IPS-18c (cell line): Measurements from ENCODE around the gene PDP2.

ENCODE experiments used
- H3K4me3 ChIP-seq: 2 replicates; pipeline ENCODE4 v1.7.0; 2013; ENCODE audit warnings: low read depth, mild to moderate bottlenecking, low read length, moderate library complexity; ENCODE audit not compliant: insufficient read depth
- H3K9me3 ChIP-seq: one replicate; pipeline ENCODE4 v1.6.1; 2013; ENCODE audit warnings: mild to moderate bottlenecking, low read length, moderate library complexity; ENCODE audit not compliant: control insufficient read depth, insufficient read depth

The PDP2 gene

DNA sequence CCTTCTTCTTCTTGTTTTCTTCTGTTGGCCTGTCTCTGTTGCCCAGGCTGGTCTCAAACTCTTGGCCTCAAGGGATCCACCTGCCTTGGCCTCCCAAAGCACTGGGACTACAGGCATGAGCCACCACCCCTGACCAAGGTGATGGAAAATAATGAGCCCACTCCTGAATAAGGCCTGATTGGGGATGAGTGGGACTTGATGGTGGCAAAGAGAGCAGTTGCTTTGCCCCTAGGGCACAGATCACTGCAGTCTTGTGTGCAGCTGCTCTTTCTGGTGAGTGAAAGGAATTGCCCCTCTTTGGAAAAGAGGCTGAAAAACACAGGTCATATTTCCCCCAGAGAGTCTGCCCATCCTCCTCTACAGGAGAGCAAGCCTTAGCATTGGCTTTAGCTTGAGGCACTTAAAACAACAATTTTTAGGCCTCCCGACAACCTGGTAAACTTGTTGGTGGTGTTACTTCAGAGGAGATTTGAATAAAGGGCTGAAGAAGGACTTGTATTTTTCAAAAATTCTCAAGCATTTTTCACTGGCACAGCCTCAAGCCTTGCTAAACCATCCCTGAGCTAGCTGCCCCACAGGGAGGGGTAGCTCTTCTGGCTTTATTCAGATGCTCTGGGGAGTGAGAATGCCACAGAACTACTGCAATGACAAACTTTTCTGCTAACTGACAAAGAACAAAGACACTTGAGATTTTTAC is 6.1 kb upstream of the PDP2 start:
- Histone ChIP-seq H3K4me3 (no peak overlapping the region), H3K9me3 (no peaks in the 10 kb centered on the region)

DNA sequence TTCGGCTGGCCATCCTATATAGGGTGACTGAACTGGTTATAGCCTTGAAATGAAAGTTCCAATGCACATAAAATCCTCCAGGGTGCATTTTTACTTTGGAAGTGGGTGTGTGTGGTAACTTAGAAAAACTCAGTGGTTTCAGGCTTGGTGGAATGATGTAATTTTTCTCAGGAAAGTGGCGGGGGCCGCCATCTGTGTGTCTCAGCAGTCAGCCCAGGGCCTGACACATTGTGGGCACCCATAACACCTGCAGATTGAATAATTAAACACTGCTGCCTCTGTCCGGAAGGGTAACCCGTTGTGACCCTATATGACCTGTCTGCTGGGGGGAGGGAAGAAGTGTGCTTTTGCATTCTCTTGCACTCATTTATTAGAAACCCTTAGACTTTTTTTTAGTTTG is 2.2 kb upstream of the PDP2 start:
- Histone ChIP-seq H3K4me3 (no peak overlapping the region), H3K9me3 (no peaks in the 10 kb centered on the region)

- Histone ChIP-seq H3K9me3 (no peaks in the 10 kb centered on the region), H3K4me3 (peak overlapping the region; percentile 87)
Measured at GRCh38 chr16:66881014-66881417, 701 bp downstream of the PDP2 start.

GRCh38 chr16:66881560-66881959 is 1.2 kb downstream of the PDP2 start:
- peak overlapping the region; percentile 87; the same call in 1 of the 2 replicates for H3K4me3 ChIP-seq

DNA sequence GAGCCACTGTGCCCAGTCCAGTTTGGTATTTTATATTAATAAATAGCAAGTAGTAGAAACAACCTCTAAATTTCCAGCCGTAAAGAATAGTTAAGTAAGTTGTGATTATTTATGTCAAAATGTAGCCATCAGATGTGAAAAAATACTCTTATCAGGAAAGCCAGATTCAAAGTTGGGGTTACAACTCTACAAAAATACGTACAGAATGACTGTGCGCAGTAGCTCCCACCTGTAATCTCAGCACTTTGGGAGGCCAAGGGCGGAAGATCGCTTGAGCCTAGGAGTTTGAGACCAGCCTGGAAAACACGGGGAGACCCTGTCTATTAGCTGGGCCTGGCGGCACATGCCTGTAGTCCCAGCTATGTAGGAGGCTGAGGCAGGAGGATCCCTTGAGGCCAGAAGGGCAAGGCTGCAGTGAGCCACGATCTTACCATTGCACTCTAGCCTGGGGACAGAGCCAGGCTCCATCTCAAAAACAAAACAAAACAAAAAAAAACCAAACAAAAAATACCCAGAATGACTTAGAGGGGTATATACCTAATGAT is 1.7 kb downstream of the PDP2 start:
- Histone ChIP-seq H3K9me3 (no peaks in the 10 kb centered on the region), H3K4me3 (no peak overlapping the region)

More at GRCh38 chr16:66881560-66881959, 1.2 kb downstream of the PDP2 start:
- H3K9me3 ChIP-seq: no peaks in the 10 kb centered on the region

GRCh38 chr16:66882702-66883101 is 2.4 kb downstream of the PDP2 start:
- Histone ChIP-seq H3K9me3 (no peaks in the 10 kb centered on the region), H3K4me3 (no peak overlapping the region)

DNA sequence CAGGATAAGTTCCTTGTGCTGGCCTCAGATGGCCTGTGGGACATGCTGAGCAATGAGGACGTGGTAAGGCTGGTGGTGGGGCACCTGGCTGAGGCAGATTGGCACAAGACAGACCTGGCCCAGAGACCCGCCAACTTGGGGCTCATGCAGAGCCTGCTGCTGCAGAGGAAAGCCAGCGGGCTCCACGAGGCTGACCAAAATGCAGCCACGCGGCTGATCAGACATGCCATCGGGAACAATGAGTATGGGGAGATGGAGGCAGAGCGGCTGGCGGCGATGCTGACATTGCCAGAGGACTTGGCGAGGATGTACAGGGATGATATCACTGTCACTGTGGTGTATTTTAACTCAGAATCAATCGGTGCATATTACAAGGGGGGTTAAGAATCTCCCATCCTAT is 5.2 kb downstream of the PDP2 start:
- no peak overlapping the region for H3K4me3 ChIP-seq
- no peaks in the 10 kb centered on the region for H3K9me3 ChIP-seq

DNA sequence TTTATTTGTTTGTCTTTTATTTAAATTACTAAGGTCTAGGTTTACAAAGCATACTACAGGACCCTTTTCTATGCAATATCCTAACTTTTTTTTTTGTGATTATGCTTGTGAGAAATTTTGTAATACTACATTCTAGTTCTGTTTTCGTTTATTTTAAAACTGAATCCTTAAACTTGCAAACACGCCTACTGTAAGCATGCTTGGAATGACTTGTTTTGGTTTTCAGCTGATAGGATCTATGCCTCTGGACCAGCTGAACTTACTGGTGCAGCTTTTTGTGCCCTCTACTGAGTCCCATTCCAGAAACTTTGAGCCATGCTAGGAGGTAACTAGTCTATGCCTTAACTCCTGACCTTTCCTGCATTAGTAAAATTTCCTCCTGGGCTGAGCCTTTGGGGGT is 6.0 kb downstream of the PDP2 start:
- no peaks in the 10 kb centered on the region for H3K9me3 ChIP-seq
- no peak overlapping the region for H3K4me3 ChIP-seq

DNA sequence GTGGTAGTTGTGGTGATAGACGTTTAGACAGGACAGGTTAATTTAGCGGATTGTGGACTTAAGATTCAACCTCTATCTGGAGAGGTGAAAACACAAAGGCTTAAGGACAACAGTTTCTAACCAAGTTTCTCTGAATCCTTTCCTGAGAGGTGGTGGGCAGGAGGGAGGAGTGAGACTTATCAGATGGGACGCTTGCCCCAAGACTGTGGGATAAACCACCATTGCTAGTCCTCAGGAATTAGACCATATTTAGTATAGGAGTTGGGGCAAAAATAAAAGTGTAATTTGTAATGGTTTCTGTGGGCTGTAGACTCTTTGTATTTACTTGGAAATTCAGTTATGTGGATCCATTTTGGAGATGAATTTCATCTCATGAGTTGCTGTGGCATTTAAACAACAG is 6.6 kb downstream of the PDP2 start:
- Histone ChIP-seq H3K4me3 (no peak overlapping the region), H3K9me3 (no peaks in the 10 kb centered on the region)

GRCh38 chr16:66888647-66889615 is 8.6 kb downstream of the PDP2 start:
- H3K9me3 ChIP-seq: no peaks in the 10 kb centered on the region
- H3K4me3 ChIP-seq: no peak overlapping the region

GRCh38 chr16:66889622-66890021 is 9.3 kb downstream of the PDP2 start:
- H3K9me3 ChIP-seq: no peaks in the 10 kb centered on the region
- no peak overlapping the region for H3K4me3 ChIP-seq

DNA sequence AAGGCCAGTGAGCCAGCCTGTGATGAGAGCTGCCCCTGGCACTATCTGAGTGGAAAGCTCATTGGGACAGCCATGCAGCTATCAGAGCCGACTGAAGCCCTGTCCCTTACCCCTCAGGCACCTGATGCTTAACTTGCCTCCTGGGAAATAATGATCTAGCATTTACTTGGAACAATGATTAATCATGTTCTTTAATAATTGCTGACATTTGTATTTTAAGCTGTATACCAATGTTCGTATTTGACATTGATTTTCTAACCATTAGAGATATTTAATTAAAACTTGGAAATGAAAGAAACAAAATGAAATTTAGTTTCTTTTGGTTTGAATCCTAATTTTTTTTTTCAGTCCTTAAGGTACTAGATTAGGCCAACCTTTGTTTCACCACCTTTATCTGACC is 10.5 kb downstream of the PDP2 start:
- no peaks in the 10 kb centered on the region for H3K9me3 ChIP-seq
- H3K4me3 ChIP-seq: no peak overlapping the region

DNA sequence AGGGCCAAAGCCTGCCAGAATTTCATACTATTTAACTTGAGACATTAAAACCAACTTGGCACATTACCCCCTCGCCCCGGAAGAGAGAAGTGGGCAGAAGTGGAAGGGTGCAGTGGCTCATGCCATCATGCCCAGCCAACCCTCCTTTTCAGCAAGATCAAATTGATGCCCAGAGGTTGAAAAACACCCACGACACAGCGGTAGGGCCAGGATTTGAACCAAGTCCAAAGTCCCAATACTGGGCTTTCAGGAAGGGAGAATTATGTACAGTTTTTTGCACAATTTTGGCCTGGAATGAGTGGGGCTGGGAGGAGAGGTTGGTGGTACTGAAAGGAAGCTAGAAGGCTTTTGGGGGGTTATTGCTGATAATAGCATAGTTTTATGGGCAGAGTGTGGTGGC is 11.0 kb downstream of the PDP2 start:
- H3K4me3 ChIP-seq: no peak overlapping the region
- peaks cover 3% of the 10 kb centered on the region for H3K9me3 ChIP-seq

DNA sequence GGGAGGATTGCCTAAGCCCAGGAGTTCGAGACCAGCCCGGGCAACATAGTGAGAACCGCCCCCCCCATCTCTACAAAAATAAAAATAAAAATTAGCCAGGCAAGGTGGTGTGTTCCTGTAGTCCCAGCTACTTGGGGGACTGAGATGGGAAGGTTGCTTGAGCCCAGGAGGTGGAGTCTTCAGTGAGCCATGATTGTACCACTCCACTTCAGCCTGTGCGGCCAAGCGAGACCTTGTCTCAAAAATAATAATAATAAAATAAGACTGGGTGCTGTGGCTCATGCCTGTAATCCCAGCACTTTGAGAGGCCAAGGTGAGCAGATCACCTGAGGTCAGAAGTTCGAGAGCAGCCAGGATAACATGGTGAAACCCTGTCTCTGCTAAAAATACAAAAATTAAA is 11.5 kb downstream of the PDP2 start:
- peaks cover 3% of the 10 kb centered on the region for H3K9me3 ChIP-seq
- no peak overlapping the region for H3K4me3 ChIP-seq

DNA sequence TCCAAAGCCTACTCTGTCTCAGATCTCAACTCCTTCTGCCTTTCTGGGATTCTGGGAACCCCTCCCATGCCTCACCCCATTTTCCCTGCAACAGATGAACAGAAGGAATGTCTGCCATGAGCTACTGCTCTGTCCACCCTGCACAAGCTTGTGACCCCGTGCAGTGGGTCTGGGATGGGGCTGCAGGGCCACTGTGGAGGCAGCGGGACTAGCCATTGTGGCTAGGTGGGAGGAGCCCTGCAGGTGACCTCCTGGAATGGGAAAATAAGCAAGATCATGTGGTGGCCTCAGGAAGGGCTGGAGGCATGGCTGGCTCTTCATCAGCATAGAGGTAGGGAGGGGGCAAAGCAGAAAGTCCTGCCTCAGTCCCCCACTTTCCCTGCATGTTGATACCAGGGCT is 13.7 kb downstream of the PDP2 start:
- Histone ChIP-seq H3K4me3 (no peak overlapping the region), H3K9me3 (peaks cover 3% of the 10 kb centered on the region)

DNA sequence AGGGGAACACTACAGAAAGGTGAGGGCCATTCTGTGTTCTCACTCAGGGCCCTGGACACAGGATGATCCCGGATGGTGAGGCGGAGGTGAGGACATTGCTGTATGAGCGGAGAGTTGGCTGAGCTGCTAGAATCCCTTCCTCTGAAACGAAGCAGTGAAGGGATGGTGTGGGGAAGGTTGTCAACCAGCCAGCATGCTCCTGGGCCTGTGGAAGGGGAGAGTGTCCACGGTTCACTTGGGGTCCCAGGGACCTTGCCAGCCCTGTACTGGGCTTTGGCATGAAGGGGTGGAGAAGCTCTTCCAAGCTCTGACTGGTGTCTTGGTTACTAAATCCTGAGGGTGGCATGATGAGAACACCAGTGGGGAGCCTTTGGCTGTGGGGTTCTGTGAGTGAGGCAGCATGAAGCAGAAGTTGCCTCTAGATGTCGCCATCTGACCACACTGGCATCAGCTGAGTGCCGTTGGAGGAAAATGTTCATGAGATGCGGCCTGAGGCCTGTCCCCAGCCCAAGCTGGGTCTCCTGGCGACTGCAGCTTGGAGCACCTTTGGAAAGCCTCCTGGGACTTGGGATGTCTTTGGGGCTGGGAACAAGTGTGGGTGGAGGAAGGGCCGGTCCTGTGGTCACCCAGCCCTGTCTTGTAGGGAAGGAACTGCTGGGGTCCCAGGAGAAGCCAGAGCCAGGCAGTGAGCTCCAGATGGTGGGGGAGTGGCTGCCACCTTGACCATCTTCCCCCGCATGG is 14.8 kb downstream of the PDP2 start:
- Histone ChIP-seq H3K4me3 (no peak overlapping the region), H3K9me3 (peaks cover 3% of the 10 kb centered on the region)

DNA sequence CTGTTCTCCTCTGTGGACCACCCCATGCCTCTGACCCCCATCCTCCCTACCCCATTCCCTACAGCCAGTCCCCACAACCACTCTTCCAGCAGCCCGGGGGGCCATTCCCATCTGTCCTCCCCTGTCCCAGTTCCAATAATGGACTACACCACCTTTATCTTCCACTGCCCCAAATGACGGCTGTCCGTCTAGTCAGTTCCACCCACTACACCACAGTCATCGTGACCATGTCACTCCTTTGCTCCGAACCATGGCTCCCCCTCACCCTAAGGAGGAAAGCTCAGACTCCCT is 15.3 kb downstream of the PDP2 start:
- peaks cover 3% of the 10 kb centered on the region for H3K9me3 ChIP-seq
- H3K4me3 ChIP-seq: no peak overlapping the region

DNA sequence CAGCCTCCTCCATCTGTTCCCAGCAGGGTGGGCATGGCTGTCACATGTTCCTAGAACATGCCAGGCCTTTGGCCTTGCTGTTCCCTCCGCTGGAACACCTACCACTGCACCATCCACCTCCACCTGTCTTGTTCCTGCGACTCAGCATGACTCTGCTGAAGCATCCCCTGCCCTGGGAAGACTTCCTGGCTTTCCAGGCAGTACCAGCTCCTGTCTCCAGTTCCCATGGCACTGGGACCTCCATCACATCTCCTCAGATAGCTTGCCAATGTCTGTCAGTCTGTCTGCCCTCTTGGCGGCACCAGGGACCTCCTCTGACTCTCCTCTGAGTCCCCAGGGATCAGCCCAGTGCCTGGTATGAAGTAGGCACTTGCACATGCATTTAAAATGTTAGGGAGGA is 15.7 kb downstream of the PDP2 start:
- Histone ChIP-seq H3K4me3 (no peak overlapping the region), H3K9me3 (peaks cover 3% of the 10 kb centered on the region)
